HG03469 (cell line): ENCODE results near the gene FCN2.
"Not testable (repeated sequence)": the region's sequence is repeated elsewhere in the genome, so short reads cannot be mapped to it uniquely, and the experiment has no call there.

ENCODE experiments used
- ATAC-seq: cut with Tn5 transposase; IDR thresholded peaks from one replicate; pipeline ENCODE4 v1.9.1; 2021; ENCODE audit warnings: mild to moderate bottlenecking, moderate library complexity, moderate number of reproducible peaks; ENCODE audit not compliant: unreplicated experiment

FCN2 gene

GRCh38 chr9:134846699-134847098, 33.9 kb upstream of the FCN2 start:
- no peak for ATAC-seq

- ATAC-seq: no peak
Measured at GRCh38 chr9:134847138-134847537, 33.5 kb upstream of the FCN2 start.

- ATAC-seq: no peak
Measured at GRCh38 chr9:134847752-134848432, 32.7 kb upstream of the FCN2 start.

DNA sequence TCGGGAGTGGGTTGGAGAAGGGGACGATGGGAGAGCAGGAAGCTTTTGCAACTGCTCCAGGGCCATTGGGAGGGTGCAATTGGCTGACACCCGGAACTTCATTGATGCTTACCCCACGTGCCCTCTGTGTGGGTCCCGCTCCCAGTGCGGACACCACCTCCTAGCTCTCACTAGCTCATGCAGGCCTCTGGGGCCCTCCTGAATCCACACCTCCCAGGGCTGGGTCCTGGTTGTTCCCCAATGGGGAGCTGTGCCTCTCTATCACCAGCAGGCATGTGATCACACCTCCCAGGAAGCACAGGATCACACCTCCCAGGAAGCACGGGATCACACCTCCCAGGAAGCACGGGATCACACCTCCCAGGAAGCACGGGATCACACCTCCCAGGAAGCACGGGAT, 32.1 kb upstream of the FCN2 start:
- ATAC-seq: no peak

- no peak for ATAC-seq
Measured at GRCh38 chr9:134850611-134851010, 30.0 kb upstream of the FCN2 start.

DNA sequence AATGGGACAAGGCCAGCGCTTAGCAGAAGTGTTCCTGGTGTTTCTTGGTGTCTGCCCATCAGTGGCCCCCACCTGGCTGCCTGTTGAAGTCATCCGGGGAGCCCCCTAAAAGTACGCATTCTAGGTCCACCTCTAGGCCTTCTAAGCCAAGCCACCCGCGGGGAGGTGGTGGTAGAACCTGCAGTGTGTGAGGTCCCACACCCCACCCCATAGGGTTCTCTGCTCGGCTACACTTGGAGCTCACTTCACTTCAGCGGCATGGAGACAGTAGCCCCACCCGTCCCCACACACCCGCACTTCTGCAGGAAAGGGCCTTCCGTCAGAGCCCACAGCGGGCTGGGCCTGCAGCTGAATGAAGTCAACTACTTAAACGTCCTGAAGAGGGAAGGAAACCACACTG, 29.6 kb upstream of the FCN2 start:
- ATAC-seq: no peak

GRCh38 chr9:134852906-134853654, 27.5 kb upstream of the FCN2 start:
- ATAC-seq: no peak

GRCh38 chr9:134853893-134854292, 26.7 kb upstream of the FCN2 start:
- no peak for ATAC-seq

DNA sequence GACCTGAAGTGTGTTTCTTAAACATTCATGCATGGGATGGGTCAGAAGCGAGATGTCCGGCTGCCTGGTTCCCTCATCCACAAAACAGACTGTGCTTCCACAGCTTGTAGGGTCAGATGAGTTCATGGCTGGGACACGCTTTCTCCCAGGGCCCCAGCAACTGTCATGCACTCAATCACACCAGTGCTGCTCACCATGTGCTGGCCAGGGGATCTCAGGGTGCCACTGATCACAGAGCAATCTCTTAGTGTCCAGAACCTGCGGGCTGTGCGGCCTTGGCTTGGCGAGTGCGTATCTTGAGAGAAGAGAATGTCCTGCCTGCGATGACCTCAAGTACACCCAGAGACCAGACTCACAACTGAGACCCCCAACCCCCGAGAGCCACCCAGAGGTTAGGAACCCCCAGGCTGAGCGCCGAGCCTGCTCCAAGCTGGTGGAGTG, 26.0 kb upstream of the FCN2 start:
- ATAC-seq: no peak

DNA sequence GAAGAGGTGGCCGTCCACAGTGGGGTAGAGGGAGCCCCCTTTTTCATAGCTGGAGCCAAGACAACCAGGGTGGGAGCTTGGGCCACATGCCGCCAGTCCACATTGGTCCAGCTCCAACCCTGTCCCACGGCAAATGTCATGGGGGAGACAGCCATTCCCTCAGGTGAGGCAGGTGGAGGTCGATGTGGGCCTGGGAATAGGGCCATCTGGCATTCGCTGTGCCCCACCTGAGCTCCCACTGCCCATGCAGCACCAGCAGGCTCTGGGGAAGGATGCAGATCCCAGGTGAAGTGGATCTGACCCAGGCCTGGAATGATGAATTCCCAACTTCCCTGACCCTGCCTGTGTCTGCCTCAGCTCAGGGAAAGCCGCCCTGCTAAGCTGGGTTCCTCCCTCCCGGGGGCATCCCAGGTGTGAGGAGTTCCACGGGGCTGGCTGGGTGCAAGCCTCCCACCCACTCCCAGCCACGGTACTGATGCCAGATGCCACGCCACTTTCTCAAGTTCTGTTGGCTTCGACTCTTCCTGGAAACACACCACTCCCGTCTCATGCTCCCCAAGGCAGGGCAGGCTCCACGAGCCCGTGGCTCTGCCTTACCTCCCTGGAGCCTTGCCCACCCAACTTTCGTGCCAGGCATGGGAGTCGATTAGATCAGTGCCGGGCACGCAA, 25.2 kb upstream of the FCN2 start:
- no peak for ATAC-seq

- no peak for ATAC-seq
Measured at GRCh38 chr9:134855900-134856377, 24.7 kb upstream of the FCN2 start.

- not testable (repeated sequence) for ATAC-seq
Measured at GRCh38 chr9:134857451-134857850, 23.2 kb upstream of the FCN2 start.

DNA sequence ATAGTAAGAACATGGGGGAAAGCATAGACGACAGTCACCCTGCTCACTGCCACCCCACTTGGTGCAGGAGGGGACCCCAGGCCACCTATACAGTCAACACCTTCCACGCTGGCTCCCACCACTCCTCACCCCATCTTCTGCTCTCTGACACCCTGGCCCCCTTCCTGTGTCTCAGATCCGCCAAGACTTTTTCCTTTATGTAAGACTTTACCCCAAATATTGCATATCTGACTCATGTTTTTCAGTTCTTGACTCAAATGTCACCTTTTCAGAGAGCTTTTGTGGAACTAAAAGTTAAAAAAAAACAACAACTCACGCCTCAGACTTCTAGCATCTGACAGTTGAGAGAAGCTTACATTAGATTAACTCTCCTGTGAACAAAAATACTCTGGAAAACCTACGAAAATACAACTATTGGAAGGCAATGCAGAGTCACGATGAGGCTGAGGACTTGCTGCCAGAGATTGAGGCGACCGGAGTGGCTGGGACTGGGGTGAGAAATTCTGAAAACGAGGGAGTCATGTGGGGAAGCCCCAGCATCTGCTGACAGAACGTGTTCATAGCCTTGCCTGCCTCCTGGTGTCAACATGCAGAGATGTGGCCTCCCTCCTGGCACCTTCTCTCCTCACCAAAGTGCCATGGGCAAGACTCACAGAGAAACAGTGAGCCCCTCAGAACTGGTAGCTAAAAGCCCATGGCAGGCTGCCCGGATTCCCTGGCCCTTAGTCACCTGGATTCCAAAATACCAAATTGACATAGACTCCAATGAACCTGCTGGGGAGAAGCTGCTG, 22.4 kb upstream of the FCN2 start:
- no peak for ATAC-seq

DNA sequence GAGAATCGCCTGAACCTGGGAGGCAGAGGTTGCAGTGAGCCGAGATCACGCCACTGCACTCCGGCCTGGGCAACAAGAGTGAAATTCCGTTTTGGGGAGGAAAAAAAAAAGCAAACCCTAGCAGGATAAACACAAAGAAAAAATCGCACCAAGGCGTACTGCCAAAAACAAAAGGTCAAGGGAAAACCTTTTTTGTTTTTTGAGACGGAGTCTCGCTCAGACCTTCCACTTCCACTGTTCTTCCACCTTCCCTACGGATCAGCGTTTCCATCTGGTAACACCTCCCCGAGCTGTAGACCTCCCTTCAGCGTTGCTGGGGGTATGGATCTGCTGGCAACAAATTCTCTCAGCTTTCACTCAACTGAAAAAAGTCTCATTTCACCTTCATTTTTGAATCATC, 20.1 kb upstream of the FCN2 start:
- ATAC-seq: no peak

DNA sequence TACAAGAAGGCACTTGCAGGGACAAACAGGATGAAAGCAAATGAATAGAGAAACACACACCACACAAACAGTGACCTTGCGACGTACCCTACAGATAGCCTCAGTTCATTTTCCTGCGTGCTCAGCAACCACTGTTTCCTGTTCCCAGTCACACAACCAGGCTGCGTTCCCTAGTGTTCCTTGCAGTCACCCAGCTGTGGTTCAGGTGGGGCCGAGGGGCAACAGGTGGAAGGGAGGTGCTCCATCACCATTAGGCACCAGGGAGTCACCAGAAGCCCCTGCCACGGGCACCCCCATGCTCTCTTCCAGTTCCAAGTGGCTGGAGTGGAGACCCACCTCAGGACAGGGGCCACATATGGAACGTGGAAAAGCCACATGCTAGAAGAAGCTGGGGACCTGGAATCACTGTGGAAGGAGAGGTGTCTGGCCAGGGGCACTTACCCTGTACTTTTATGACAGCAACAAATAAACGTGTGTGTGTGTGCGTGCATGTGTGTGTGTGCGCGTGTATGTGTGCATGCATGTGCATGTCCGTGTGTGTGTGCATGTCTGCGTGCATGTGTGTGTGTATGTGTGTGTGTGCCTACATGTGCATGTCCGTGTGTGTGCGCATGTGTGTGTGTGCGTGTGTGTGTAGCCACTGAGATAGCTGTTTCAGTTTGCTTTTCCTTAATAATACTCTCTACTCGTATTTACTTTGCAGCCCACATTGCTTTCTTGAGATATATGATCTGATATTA, 18.8 kb upstream of the FCN2 start:
- ATAC-seq: no peak

DNA sequence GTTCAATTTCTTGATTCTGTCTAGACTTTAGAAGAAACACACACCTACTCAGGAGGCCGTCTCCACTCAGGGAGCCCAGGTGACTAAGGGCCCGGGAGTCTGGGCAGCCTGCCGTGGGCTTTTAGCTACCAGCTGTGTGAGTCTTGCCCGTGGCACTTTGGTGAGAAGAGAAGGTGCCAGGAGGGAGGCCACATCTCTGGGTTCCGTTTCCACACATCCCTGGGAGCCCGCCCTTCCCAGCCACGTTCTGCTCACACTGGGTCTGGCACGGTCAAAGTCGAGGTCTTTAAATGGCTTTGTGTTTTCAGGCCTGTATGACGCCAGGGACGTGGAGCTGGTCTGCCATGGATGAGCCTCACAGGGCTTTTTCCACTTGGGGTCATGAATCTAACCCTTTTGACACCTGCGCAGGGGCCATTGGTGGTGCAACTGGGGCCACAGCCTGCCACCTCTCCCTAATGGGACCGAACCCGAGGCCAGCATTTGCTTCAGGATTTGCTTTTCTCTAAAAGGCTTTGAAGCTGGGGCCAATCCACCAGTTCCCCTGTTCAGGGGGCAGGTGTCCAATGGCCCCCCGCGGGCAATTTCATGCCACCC, 17.2 kb upstream of the FCN2 start:
- ATAC-seq: no peak

DNA sequence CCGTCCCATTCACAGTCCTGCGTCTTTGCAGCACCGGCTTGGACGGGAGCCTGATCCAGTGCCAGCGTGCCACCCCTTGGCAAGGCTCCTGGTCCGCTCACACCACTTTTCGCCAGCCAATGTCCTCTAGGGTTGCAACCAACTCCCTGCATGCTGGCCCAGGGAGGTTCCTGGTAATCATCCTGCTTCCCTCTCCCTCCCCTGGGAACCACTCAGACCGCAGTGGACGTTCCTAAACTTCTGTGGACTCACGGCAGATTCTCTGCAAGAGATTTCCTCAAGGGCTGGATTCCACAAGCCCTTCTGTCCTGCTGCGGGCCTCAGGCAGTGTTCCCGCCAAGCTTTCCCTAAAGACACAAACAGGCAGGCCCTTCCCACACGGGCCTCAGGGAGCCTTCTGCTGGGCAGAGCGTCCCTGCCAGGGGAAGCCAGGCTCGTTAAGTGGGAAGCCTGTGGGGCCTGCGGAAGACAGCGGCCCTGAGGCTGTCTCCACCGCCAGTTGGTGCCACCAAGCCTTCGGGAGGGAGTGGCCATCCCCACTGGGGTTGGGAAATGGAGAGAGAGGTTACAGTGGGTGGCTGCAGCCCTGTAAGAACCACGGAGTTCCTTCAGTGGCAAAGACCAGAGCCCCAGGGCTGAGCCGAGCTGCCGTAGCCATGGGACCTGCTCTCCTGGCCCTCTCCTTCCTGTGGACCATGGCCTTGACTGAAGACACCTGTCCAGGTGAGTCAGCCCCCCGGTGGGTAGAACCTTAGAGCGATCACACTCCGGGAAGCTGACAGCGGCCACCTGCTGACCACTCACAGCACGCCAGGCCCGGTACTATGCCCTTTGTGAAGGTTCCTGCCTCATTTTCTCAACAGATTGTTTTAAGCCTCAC, 16.4 kb upstream of the FCN2 start:
- no peak for ATAC-seq

GRCh38 chr9:134864821-134865190, 15.8 kb upstream of the FCN2 start:
- ATAC-seq: no peak
